ENCODE results near the gene TRIM63. TPM values are rescaled to one million over a fixed set of nuclear protein-coding genes. Genes with fewer than 3 reads are reported as not detected.
A peak's percentile ranks its signal among the peaks of the same experiment; 100 is the strongest.

TRIM63 gene
- total RNA-seq, 1 experiment from 2014 or later = not detected

DNA sequence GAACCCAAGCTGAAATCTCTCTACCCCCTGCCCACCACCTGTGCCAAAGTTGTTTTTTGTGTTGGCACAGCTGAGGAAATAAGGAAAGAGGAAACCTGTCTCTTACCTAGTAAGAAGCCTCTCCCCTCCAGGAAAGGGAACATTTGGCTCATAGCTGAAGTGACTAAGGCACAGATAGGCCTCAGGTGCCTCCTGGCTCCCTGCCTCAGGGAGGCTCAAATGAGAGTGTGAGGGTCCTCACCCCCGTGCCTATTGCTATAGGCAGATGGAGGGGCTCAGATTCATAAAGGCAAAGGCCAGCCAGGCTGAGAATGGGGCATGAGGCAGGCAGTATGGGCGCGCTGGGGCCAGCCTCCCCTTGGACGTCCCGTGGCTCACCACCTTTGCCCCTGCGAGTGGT, 29.0 kb downstream of the TRIM63 start:
- BruUV-seq (replicated peaks) = no TSS peak
- H3K27me3 ChIP-seq (ENCODE audit: low read length) = no peaks in the 10 kb centered on the region
- no peaks in the 10 kb centered on the region for H3K9me2 ChIP-seq (replicated peaks; ENCODE audit: low read length)
- H3K4me1 ChIP-seq (ENCODE audit: insufficient read depth, low read length) = peaks cover 14% of the 10 kb centered on the region
- no peaks in the 10 kb centered on the region for H3K79me2 ChIP-seq (ENCODE audit: low read length)
- H2AFZ ChIP-seq (ENCODE audit: low read length) = no peak overlapping the region
- no peak overlapping the region for H3K9ac ChIP-seq (ENCODE audit: low read length)
- ATAC-seq (no peak), DNase-seq (peak; percentile 35)
- no peaks in the 10 kb centered on the region for H3K9me3 ChIP-seq (ENCODE audit: low read length)
- intact Hi-C loops (cut with micrococcal nuclease) = no loop called here
- no peak overlapping the region for H3K4me3 ChIP-seq (ENCODE audit: low read length)
- no peak overlapping the region for H3K27ac ChIP-seq (ENCODE audit: low read length)
- POLR2A ChIA-PET (ENCODE audit: unreplicated experiment) = no interaction called here
- CTCF ChIA-PET = no interaction called here
- no peaks in the 10 kb centered on the region for H3F3A ChIP-seq (ENCODE audit: low read length, unreplicated experiment)
- no peaks in the 10 kb centered on the region for H3K36me3 ChIP-seq (ENCODE audit: low read depth, low read length)
- no peak for TF ChIP-seq EZH2 (IDR thresholded peaks at IDR 0.05; ENCODE audit: low read length, unreplicated experiment)
- TF ChIP-seq EZH2phosphoT487 (IDR thresholded peaks at IDR 0.05; ENCODE audit: borderline replicate concordance, low read length) = no peak
- TF ChIP-seq CTCF (conservative IDR thresholded peaks at IDR 0.05; ENCODE audit: low read depth, low read length) = no peak
- H4K20me1 ChIP-seq (ENCODE audit: low read length) = no peaks in the 10 kb centered on the region
- H3K4me2 ChIP-seq (ENCODE audit: low read length) = no peak overlapping the region

DNA sequence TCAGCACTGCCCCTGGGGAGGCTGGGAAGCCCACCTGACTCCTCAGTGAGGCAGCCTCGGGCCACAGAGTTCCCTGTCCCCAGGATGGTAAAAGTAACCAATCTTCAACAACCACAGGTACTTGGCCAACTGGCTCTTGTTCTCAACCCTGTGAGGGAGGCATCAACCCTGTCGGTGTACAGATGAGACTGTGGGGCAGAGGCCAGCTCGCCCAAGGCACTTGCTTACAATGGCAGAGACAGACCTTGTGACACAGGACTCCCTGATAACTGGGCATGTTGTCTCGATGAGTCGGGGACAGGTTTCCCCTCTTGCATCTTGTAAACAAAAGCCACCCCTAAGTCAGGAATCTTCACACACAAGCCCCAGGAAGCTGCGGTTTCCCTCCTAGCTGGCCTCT, 29.5 kb downstream of the TRIM63 start:
- TF ChIP-seq EZH2 (IDR thresholded peaks at IDR 0.05; ENCODE audit: low read length, unreplicated experiment) (no peak), EZH2phosphoT487 (IDR thresholded peaks at IDR 0.05; ENCODE audit: borderline replicate concordance, low read length) (no peak), CTCF (conservative IDR thresholded peaks at IDR 0.05; ENCODE audit: low read depth, low read length) (no peak)
- no peak overlapping the region for H3K4me2 ChIP-seq (ENCODE audit: low read length)
- no peaks in the 10 kb centered on the region for H3F3A ChIP-seq (ENCODE audit: low read length, unreplicated experiment)
- no TSS peak for BruUV-seq (replicated peaks)
- no peaks in the 10 kb centered on the region for H3K9me3 ChIP-seq (ENCODE audit: low read length)
- H4K20me1 ChIP-seq (ENCODE audit: low read length) = no peaks in the 10 kb centered on the region
- H3K27ac ChIP-seq (ENCODE audit: low read length) = no peak overlapping the region
- DNase-seq (no peak), ATAC-seq (no peak)
- no peak overlapping the region for H3K4me3 ChIP-seq (ENCODE audit: low read length)
- intact Hi-C loops (cut with micrococcal nuclease) = no loop called here
- no peaks in the 10 kb centered on the region for H3K27me3 ChIP-seq (ENCODE audit: low read length)
- no peaks in the 10 kb centered on the region for H3K79me2 ChIP-seq (ENCODE audit: low read length)
- no peak overlapping the region for H3K9ac ChIP-seq (ENCODE audit: low read length)
- no peaks in the 10 kb centered on the region for H3K36me3 ChIP-seq (ENCODE audit: low read depth, low read length)
- ChIA-PET CTCF (no interaction called here), POLR2A (ENCODE audit: unreplicated experiment) (no interaction called here)
- H3K9me2 ChIP-seq (replicated peaks; ENCODE audit: low read length) = no peaks in the 10 kb centered on the region
- H3K4me1 ChIP-seq (ENCODE audit: insufficient read depth, low read length) = peaks cover 14% of the 10 kb centered on the region
- no peak overlapping the region for H2AFZ ChIP-seq (ENCODE audit: low read length)

DNA sequence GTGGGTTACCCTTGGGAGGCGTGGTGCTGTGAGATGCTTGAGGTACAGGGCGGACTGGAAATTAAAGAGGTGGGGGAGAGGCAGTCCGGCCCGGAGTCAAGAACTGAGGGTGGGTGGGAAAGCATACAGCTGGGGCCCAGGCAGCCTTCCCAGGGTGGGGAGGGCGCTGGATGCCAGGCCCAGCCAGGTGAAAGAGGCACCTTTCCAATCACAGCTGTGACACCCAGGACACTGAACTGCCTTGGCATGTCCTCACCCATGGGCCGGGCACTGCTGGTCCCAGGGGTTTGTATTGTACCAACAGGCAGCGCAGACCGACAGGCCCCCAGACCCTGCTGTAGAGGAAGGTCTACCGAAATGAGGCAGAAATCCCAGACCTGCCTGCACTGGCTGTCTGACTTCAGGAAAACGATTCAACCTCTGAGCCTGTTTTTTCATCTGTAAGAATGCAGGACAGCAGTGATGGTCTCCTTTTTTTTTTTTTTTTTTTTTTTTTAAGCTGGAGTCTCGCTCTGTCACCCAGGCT, 30.6 kb downstream of the TRIM63 start:
- Histone ChIP-seq H3K9ac (ENCODE audit: low read length) (no peak overlapping the region), H3K4me2 (ENCODE audit: low read length) (peak overlapping the region; percentile 88)

More for the DNA sequence above, 30.6 kb downstream of the TRIM63 start:
- BruUV-seq (replicated peaks) = no TSS peak
- H3F3A ChIP-seq (ENCODE audit: low read length, unreplicated experiment) = no peaks in the 10 kb centered on the region
- H3K27ac ChIP-seq (ENCODE audit: low read length) = no peak overlapping the region
- H3K4me1 ChIP-seq (ENCODE audit: insufficient read depth, low read length) = peaks cover 14% of the 10 kb centered on the region
- TF ChIP-seq EZH2phosphoT487 (IDR thresholded peaks at IDR 0.05; ENCODE audit: borderline replicate concordance, low read length) (no peak), CTCF (conservative IDR thresholded peaks at IDR 0.05; ENCODE audit: low read depth, low read length) (no peak), EZH2 (IDR thresholded peaks at IDR 0.05; ENCODE audit: low read length, unreplicated experiment) (no peak)
- H3K9me2 ChIP-seq (replicated peaks; ENCODE audit: low read length) = no peaks in the 10 kb centered on the region
- POLR2A ChIA-PET (ENCODE audit: unreplicated experiment) = no interaction called here
- H3K36me3 ChIP-seq (ENCODE audit: low read depth, low read length) = no peaks in the 10 kb centered on the region
- no peaks in the 10 kb centered on the region for H3K27me3 ChIP-seq (ENCODE audit: low read length)
- DNase-seq (no peak), ATAC-seq (no peak)
- H2AFZ ChIP-seq (ENCODE audit: low read length) = peak overlapping the region; percentile 93; the same call in 1 of the 2 replicates
- H3K9me3 ChIP-seq (ENCODE audit: low read length) = no peaks in the 10 kb centered on the region
- peak overlapping the region; percentile 80; the same call in 1 of the 2 replicates for H3K4me3 ChIP-seq (ENCODE audit: low read length)
- CTCF ChIA-PET = interaction anchor here (0.6 to 2.5 kb wide), 4 partner anchors 50 to 141 kb away, joined by 4 to 27 read pairs (median 4); no protein-coding TSS in a partner anchor
- H4K20me1 ChIP-seq (ENCODE audit: low read length) = no peaks in the 10 kb centered on the region
- no peaks in the 10 kb centered on the region for H3K79me2 ChIP-seq (ENCODE audit: low read length)
- intact Hi-C loops (cut with micrococcal nuclease) = no loop called here

Data from PC-3 (cell line).